ENCODE results near the gene XPNPEP2. TPM values are rescaled to one million over a fixed set of nuclear protein-coding genes. Genes with fewer than 3 reads are reported as not detected.

The XPNPEP2 gene
- polyA plus RNA-seq, 3 donors: 0.19 TPM; not detected in 2

GRCh38 chrX:129760155-129760554 is 21.4 kb downstream of the XPNPEP2 start:
- no peak overlapping the region for H3K4me3 Mint-ChIP-seq
- H3K4me1 Mint-ChIP-seq: peaks cover 58% of the 10 kb centered on the region
- peaks cover 0 to 8% (median 0%) of the 10 kb centered on the region in 3 donors for H3K27me3 Mint-ChIP-seq (ENCODE audit: low read depth in 3 of 3)
- no peak overlapping the region for H3K4me3 ChIP-seq (replicated peaks in 1 of 3; ENCODE audit: low read depth in 2 of 3, low read length in 3 of 3)
- no peaks in the 10 kb centered on the region for H3K79me2 ChIP-seq (ENCODE audit: insufficient read depth, low read length)
- no peaks in the 10 kb centered on the region for H3K9me3 ChIP-seq (replicated peaks in 1 of 2; ENCODE audit: control insufficient read depth in 1 of 2, insufficient read depth in 1 of 2, low read length in 2 of 2)
- peak overlapping the region; percentile 93 to 98 (median 95) for H3K27ac Mint-ChIP-seq
- DNase-seq: no peak
- H3K27me3 ChIP-seq (ENCODE audit: control insufficient read depth in 2 of 2, insufficient read depth in 2 of 2, low read length in 2 of 2): no peaks in the 10 kb centered on the region
- H3K4me2 ChIP-seq (replicated peaks; ENCODE audit: extremely low read depth, low read length, poor library complexity, severe bottlenecking): no peak overlapping the region
- peaks cover 0 to 4% (median 0%) of the 10 kb centered on the region in 7 donors for H3K9me3 Mint-ChIP-seq
- peaks cover 59 to 64% of the 10 kb centered on the region in 2 donors for H3K4me1 ChIP-seq (ENCODE audit: control insufficient read depth in 1 of 2, insufficient read depth in 2 of 2, low read length in 2 of 2)
- H3K36me3 ChIP-seq (replicated peaks in 1 of 2; ENCODE audit: control insufficient read depth in 1 of 2, insufficient read depth in 2 of 2, low read length in 2 of 2): no peaks in the 10 kb centered on the region
- no peak for TF ChIP-seq CTCF (IDR thresholded peaks at IDR 0.05)
- peak overlapping the region; percentile 46 for H2AFZ ChIP-seq (ENCODE audit: insufficient read depth, low read depth, low read length, poor library complexity, severe bottlenecking)
- H4K20me1 ChIP-seq (ENCODE audit: insufficient read depth, low read length): no peaks in the 10 kb centered on the region
- H3K9ac ChIP-seq (ENCODE audit: insufficient read depth, low read length, poor library complexity, severe bottlenecking): peak overlapping the region; percentile 46
- intact Hi-C loops (cut with micrococcal nuclease): no loop called here
- no CpG with 5 or more reads among the region's 9 CpGs for WGBS (ENCODE audit: insufficient coverage)
- H3K27ac ChIP-seq (ENCODE audit: low read depth in 1 of 2, low read length in 2 of 2): peak overlapping the region; percentile 90 to 91
- no peaks in the 10 kb centered on the region for H3K36me3 Mint-ChIP-seq

GRCh38 chrX:129760981-129761380 is 22.2 kb downstream of the XPNPEP2 start:
- intact Hi-C loops (cut with micrococcal nuclease): no loop called here
- DNase-seq: no peak
- Histone ChIP-seq H2AFZ (ENCODE audit: insufficient read depth, low read depth, low read length, poor library complexity, severe bottlenecking) (no peak overlapping the region), H3K79me2 (ENCODE audit: insufficient read depth, low read length) (no peaks in the 10 kb centered on the region), H3K4me3 (replicated peaks in 1 of 3; ENCODE audit: low read depth in 2 of 3, low read length in 3 of 3) (no peak overlapping the region), H3K9me3 (replicated peaks in 1 of 2; ENCODE audit: control insufficient read depth in 1 of 2, insufficient read depth in 1 of 2, low read length in 2 of 2) (no peaks in the 10 kb centered on the region), H4K20me1 (ENCODE audit: insufficient read depth, low read length) (no peaks in the 10 kb centered on the region), H3K4me1 (ENCODE audit: control insufficient read depth in 1 of 2, insufficient read depth in 2 of 2, low read length in 2 of 2) (peaks cover 50 to 55% of the 10 kb centered on the region in 2 donors), H3K27ac (ENCODE audit: low read depth in 1 of 2, low read length in 2 of 2) (peak overlapping the region; percentile 90 to 91), H3K27me3 (ENCODE audit: control insufficient read depth in 2 of 2, insufficient read depth in 2 of 2, low read length in 2 of 2) (no peaks in the 10 kb centered on the region), H3K9ac (ENCODE audit: insufficient read depth, low read length, poor library complexity, severe bottlenecking) (no peak overlapping the region), H3K4me2 (replicated peaks; ENCODE audit: extremely low read depth, low read length, poor library complexity, severe bottlenecking) (no peak overlapping the region), H3K36me3 (replicated peaks in 1 of 2; ENCODE audit: control insufficient read depth in 1 of 2, insufficient read depth in 2 of 2, low read length in 2 of 2) (no peaks in the 10 kb centered on the region)
- TF ChIP-seq CTCF (IDR thresholded peaks at IDR 0.05): no peak
- no CpG with 5 or more reads among the region's 6 CpGs for WGBS (ENCODE audit: insufficient coverage)
- Mint-ChIP-seq H3K27ac (peak overlapping the region in 6 of 7 donors; percentile 93 to 98 (median 96)), H3K4me3 (no peak overlapping the region), H3K9me3 (peaks cover 0 to 4% (median 0%) of the 10 kb centered on the region in 7 donors), H3K27me3 (ENCODE audit: low read depth in 3 of 3) (peaks cover 0 to 12% (median 0%) of the 10 kb centered on the region in 3 donors), H3K4me1 (peaks cover 52% of the 10 kb centered on the region), H3K36me3 (no peaks in the 10 kb centered on the region)
